Measurements from ENCODE around the gene EXOSC6. TPM values are rescaled to one million over a fixed set of nuclear protein-coding genes. Genes with fewer than 3 reads are reported as not detected.
"Not testable (repeated sequence)": the region's sequence is repeated elsewhere in the genome, so short reads cannot be mapped to it uniquely, and the experiment has no call there.

The EXOSC6 gene
- total RNA-seq, 2 experiments from 2014 or later: 18.7 to 23.5 TPM

DNA sequence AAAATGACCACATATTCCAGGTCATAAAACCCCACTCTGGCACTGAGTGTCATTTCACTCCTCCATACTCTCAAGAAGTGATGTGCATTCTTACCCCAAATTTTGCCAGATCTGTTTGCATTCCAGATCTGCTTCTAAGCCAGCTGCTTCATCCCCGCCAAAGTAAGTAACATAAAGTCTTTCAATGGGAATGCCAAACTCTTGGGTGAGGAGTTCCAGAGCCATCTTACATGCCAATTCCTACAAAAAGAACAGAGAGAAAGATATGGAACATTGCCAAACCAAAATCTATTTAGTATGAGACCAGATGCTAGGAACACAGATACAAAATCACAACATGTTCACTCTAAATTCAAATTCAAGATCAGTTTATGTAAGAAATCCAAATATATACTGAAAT lies 24.7 kb upstream of the EXOSC6 start:
- H3K27me3 Mint-ChIP-seq: no peaks in the 10 kb centered on the region
- DNase-seq: no peak
- H3K4me1 Mint-ChIP-seq: no peaks in the 10 kb centered on the region
- intact Hi-C loops (cut with DNase I, micrococcal nuclease): loop anchor here in 1 of 2 experiments (5.0 kb wide), 1 partner anchor 286 kb away; no protein-coding TSS in a partner anchor
- no peaks in the 10 kb centered on the region for H3K9me3 Mint-ChIP-seq (ENCODE audit: low read depth)
- CTCF ChIA-PET: interaction anchor here (1.3 kb wide), 1 partner anchor 9 kb away, joined by 4 read pairs; no protein-coding TSS in a partner anchor
- ATAC-seq: no peak
- POLR2A ChIA-PET: no interaction called here
- no peak overlapping the region for H3K27ac Mint-ChIP-seq
- no peak overlapping the region for H3K4me3 Mint-ChIP-seq
- peaks cover 61% of the 10 kb centered on the region for H3K36me3 Mint-ChIP-seq (ENCODE audit: low read depth)

DNA sequence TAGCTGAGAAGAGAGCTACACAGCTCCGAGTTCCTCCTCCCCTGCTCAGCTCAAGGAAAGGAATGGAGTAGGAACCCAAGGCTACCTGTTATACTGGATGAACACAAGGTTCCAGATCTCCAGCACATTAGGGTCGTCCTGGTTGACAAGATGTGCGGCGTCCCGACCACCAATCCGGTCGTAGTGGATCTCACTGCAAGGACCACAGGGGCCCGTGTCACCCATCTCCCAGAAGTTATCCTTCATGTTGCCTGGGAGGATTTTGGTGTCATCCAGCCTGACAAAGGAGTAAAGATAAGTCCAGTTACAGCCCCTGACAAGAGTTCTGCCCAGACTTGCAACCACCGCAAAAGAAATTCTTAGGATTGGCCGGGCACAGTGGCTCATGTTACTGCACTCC lies 20.0 kb upstream of the EXOSC6 start:
- intact Hi-C loops (cut with DNase I, micrococcal nuclease): no loop called here
- CTCF ChIA-PET: interaction anchor here (0.9 kb wide), 1 partner anchor 15 kb away, joined by 5 read pairs; no protein-coding TSS in a partner anchor
- no peaks in the 10 kb centered on the region for H3K27me3 Mint-ChIP-seq
- H3K4me1 Mint-ChIP-seq: no peaks in the 10 kb centered on the region
- DNase-seq (no peak), ATAC-seq (no peak)
- H3K36me3 Mint-ChIP-seq (ENCODE audit: low read depth): peaks cover 63% of the 10 kb centered on the region
- no peak overlapping the region for H3K4me3 Mint-ChIP-seq
- no peaks in the 10 kb centered on the region for H3K9me3 Mint-ChIP-seq (ENCODE audit: low read depth)
- H3K27ac Mint-ChIP-seq: no peak overlapping the region
- POLR2A ChIA-PET: no interaction called here

DNA sequence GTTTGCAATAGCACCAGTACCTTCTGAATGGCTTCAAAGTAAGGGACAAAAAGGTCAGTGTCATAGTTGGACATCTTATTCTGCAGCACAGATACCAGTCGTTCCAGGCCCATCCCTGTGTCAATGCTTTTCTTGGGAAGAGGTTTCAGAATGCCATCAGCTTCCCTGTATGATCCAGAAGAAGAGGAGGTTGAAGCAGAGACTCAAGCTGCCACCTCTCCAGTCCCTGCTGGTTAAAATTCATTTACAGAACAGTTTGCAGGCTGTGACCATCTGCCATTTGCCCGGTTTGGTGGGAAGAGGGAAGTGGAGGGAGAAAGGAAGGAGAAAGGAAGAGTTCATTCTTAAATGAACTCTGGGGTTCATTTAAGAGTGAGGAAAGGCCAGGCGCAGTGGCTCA lies 18.4 kb upstream of the EXOSC6 start:
- Mint-ChIP-seq H3K9me3 (ENCODE audit: low read depth) (no peaks in the 10 kb centered on the region), H3K36me3 (ENCODE audit: low read depth) (peaks cover 65% of the 10 kb centered on the region), H3K27me3 (no peaks in the 10 kb centered on the region), H3K27ac (no peak overlapping the region), H3K4me3 (no peak overlapping the region), H3K4me1 (no peaks in the 10 kb centered on the region)
- ATAC-seq: no peak
- ChIA-PET CTCF (interaction anchor here (0.6 kb wide), 1 partner anchor 18 kb away, joined by 3 read pairs; no protein-coding TSS in a partner anchor), POLR2A (no interaction called here)
- intact Hi-C loops (cut with DNase I, micrococcal nuclease): no loop called here
- no peak for DNase-seq

DNA sequence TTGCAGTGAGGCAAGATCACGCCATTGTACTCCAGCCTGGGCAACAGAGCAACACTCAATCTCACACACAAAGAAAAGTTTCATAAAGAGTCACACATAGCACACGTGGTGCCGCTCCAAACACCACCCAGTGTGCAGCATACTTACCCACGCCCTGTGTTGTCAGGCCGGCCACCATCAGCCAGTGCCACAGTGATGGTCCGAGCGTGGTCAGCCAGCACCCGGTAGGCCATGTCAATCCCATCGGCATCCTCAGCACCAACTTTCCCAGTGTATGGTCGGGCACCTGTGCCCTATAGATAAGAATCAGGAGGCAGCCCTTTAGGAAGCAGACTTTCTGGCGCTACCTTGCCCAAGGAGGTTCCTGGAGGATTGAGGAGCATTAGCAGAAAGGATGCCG lies 17.7 kb upstream of the EXOSC6 start:
- Mint-ChIP-seq H3K4me1 (no peaks in the 10 kb centered on the region), H3K36me3 (ENCODE audit: low read depth) (peaks cover 67% of the 10 kb centered on the region), H3K27me3 (no peaks in the 10 kb centered on the region), H3K27ac (no peak overlapping the region), H3K4me3 (no peak overlapping the region), H3K9me3 (ENCODE audit: low read depth) (no peaks in the 10 kb centered on the region)
- intact Hi-C loops (cut with DNase I, micrococcal nuclease): loop anchor here in 1 of 2 experiments (5.0 kb wide), 1 partner anchor 288 kb away; no protein-coding TSS in a partner anchor
- ATAC-seq (no peak), DNase-seq (no peak)
- POLR2A ChIA-PET: no interaction called here
- CTCF ChIA-PET: interaction anchor here (2.9 kb wide), 1 partner anchor 13 kb away, joined by 17 read pairs; no protein-coding TSS in a partner anchor

DNA sequence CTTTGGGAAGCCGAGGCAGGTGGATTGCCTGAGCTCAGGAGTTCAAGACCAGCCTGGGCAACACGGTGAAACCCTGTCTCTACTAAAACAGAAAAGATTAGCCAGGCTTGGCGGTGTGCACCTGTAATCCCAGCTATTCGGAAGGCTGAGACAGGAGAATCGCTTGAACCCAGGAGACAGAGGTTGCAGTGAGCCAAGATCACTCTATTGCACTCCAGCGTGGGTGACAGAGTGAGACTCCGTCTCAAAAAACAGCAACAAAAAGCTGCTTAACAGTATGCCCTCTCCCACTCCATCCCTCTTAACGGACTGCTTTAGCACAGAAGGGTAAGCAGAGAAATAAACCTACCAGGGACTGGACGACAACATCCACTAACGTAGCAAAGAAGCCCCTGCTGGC lies 16.2 kb upstream of the EXOSC6 start:
- ATAC-seq; H3K27ac Mint-ChIP-seq; DNase-seq; H3K4me3 Mint-ChIP-seq; H3K4me1 Mint-ChIP-seq; H3K9me3 Mint-ChIP-seq (ENCODE audit: low read depth); H3K27me3 Mint-ChIP-seq: not testable (repeated sequence)
- ChIA-PET CTCF (interaction anchor here (0.7 to 2.9 kb wide), 17 partner anchors 9 to 400 kb away, joined by 3 to 17 read pairs (median 3); partner anchors contain the start of genes AARS1, DDX19B and EXOSC6), POLR2A (interaction anchor here (0.8 kb wide), 1 partner anchor 16 kb away, joined by 3 read pairs; the partner anchor contains the start of gene EXOSC6)
- intact Hi-C loops (cut with DNase I, micrococcal nuclease): loop anchor here in 1 of 2 experiments (5.0 kb wide), 1 partner anchor 289 kb away; no protein-coding TSS in a partner anchor
- peaks cover 66% of the 10 kb centered on the region for H3K36me3 Mint-ChIP-seq (ENCODE audit: low read depth)

DNA sequence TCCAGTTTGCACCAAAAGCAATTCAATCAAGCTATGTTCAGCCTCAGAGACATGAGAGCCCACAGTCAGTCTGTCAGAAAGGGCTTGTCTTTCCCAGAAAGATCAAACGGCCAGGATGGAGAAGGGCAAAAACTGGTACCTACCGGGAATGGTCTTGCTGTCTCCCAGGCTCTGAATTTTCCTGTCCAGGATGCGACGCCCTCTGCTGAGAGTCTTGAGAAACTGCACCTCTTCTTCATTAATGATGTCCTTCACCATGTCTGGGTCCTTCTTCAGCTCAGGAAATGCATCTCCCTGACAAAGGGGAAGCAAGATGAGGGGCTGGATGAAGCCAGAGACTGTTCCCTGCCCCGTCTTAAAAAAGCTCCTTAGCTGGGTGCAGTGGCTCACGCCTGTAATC lies 15.8 kb upstream of the EXOSC6 start:
- intact Hi-C loops (cut with DNase I, micrococcal nuclease): loop anchor here in 1 of 2 experiments (5.0 kb wide), 1 partner anchor 290 kb away; no protein-coding TSS in a partner anchor
- ChIA-PET POLR2A (interaction anchor here (0.8 kb wide), 1 partner anchor 16 kb away, joined by 3 read pairs; the partner anchor contains the start of gene EXOSC6), CTCF (interaction anchor here (0.8 to 2.9 kb wide), 17 partner anchors 10 to 384 kb away, joined by 3 to 17 read pairs (median 3); partner anchors contain the start of genes AARS1, DDX19B and EXOSC6)
- peaks cover 65% of the 10 kb centered on the region for H3K36me3 Mint-ChIP-seq (ENCODE audit: low read depth)
- no peak for ATAC-seq
- DNase-seq: peak; percentile 51
- H3K4me1 Mint-ChIP-seq: no peaks in the 10 kb centered on the region
- no peak overlapping the region for H3K27ac Mint-ChIP-seq
- H3K27me3 Mint-ChIP-seq: no peaks in the 10 kb centered on the region
- H3K4me3 Mint-ChIP-seq: no peak overlapping the region
- H3K9me3 Mint-ChIP-seq (ENCODE audit: low read depth): no peaks in the 10 kb centered on the region

DNA sequence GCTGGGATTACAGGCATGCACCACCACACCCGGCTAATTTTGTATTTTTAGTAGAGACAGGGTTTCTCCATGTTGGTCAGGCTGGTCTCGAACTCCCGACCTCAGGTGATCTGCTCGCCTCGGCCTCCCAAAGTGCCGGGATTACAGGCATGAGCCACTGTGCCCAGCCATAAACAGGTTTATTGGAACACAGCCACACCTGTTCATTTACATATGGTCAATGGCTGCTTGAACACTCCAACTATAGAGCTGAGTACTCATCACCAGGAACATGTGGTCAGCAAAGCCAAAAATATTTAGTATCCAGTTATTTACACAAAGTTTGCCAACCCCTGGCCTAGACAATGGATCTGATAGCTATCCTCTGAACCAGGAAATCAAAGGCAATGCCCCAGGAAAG lies 8.2 kb upstream of the EXOSC6 start:
- H3K4me3 Mint-ChIP-seq; H3K4me1 Mint-ChIP-seq; H3K9me3 Mint-ChIP-seq (ENCODE audit: low read depth); DNase-seq; ATAC-seq; CTCF ChIA-PET; H3K27me3 Mint-ChIP-seq; H3K27ac Mint-ChIP-seq: not testable (repeated sequence)
- POLR2A ChIA-PET: interaction anchor here (0.7 kb wide), 1 partner anchor 10 kb away, joined by 3 read pairs; no protein-coding TSS in a partner anchor
- peaks cover 62% of the 10 kb centered on the region for H3K36me3 Mint-ChIP-seq (ENCODE audit: low read depth)
- intact Hi-C loops (cut with DNase I, micrococcal nuclease): loop anchor here (5.0 to 10.0 kb wide), 2 partner anchors 265 to 277 kb away; partner anchors contain the start of genes COG4 (in 1 of the 2) and SF3B3 (in 1 of the 2)

DNA sequence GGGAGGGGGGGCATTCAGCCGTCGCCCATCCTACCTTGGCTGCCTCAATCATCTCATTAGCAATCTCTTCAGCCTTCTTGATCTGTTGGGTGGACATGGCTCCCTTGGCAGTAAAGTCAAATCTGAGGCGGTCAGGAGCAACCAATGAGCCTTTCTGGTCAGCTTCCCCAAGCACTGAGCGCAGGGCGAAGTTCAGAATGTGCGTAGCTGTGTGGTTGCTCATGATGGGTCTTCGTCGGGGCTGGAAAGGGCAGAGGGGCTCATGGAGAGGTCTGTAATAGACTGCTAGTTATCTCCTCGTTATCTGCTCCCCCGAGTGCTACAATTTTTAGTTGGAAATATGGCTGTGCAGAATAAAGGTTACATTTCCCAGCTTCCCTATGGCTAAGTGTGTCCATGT lies 7.2 kb upstream of the EXOSC6 start:
- H3K4me1 Mint-ChIP-seq: no peaks in the 10 kb centered on the region
- POLR2A ChIA-PET: no interaction called here
- peaks cover 62% of the 10 kb centered on the region for H3K36me3 Mint-ChIP-seq (ENCODE audit: low read depth)
- H3K4me3 Mint-ChIP-seq: no peak overlapping the region
- no peaks in the 10 kb centered on the region for H3K27me3 Mint-ChIP-seq
- ATAC-seq (no peak), DNase-seq (no peak)
- intact Hi-C loops (cut with DNase I, micrococcal nuclease): loop anchor here (5.0 to 10.0 kb wide), 2 partner anchors 266 to 278 kb away; partner anchors contain the start of genes COG4 (in 1 of the 2) and SF3B3 (in 1 of the 2)
- H3K9me3 Mint-ChIP-seq (ENCODE audit: low read depth): no peaks in the 10 kb centered on the region
- CTCF ChIA-PET: no interaction called here
- H3K27ac Mint-ChIP-seq: no peak overlapping the region

DNA sequence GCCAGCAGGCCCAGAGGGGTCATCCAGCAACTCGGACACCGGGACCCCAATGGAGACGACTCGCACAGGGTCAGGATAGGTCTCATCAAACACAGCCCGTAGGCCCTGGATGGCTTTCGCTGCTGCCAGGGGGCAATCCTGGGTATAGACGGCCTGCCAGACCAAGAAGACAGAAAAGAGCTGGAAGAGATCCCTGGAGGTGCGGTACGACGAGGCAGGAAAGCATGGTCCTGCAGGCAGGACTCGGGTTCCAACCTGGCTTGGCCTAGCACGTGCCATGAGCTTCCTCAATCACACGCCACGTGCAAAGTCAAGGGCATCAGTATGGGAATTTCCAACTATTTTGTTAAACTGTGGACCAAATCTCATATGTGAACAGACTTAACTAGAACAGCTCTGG lies 6.3 kb upstream of the EXOSC6 start:
- no peak overlapping the region for H3K27ac Mint-ChIP-seq
- DNase-seq (no peak), ATAC-seq (no peak)
- no peaks in the 10 kb centered on the region for H3K27me3 Mint-ChIP-seq
- no peak overlapping the region for H3K4me3 Mint-ChIP-seq
- H3K4me1 Mint-ChIP-seq: no peaks in the 10 kb centered on the region
- intact Hi-C loops (cut with DNase I, micrococcal nuclease): loop anchor here (5.0 to 10.0 kb wide), 2 partner anchors 267 to 279 kb away; partner anchors contain the start of genes COG4 (in 1 of the 2) and SF3B3 (in 1 of the 2)
- POLR2A ChIA-PET: no interaction called here
- no peaks in the 10 kb centered on the region for H3K9me3 Mint-ChIP-seq (ENCODE audit: low read depth)
- H3K36me3 Mint-ChIP-seq (ENCODE audit: low read depth): peaks cover 66% of the 10 kb centered on the region
- CTCF ChIA-PET: interaction anchor here (1.3 to 3.9 kb wide), 2 partner anchors 10 to 23 kb away, joined by 4 to 17 read pairs; no protein-coding TSS in a partner anchor

DNA sequence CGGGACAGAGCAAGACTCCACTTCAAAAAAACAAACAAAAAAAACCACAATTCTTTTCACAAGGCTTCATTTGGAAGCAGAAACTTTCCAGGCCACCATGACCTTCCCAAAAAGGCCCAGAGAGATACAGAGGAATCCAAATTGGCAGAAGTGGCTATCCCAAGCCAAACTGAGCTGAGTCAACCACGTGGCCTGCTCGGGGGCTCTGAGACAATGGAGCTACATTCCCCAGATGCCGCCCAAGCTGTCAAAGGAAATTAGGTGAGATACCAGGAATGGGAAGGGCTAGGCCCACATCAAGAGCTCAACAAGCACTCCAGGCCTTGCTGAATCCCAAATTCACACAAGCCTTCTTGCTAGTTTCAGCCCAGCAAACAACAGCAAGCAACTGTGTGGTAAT lies 5.7 kb upstream of the EXOSC6 start:
- peaks cover 67% of the 10 kb centered on the region for H3K36me3 Mint-ChIP-seq (ENCODE audit: low read depth)

DNA sequence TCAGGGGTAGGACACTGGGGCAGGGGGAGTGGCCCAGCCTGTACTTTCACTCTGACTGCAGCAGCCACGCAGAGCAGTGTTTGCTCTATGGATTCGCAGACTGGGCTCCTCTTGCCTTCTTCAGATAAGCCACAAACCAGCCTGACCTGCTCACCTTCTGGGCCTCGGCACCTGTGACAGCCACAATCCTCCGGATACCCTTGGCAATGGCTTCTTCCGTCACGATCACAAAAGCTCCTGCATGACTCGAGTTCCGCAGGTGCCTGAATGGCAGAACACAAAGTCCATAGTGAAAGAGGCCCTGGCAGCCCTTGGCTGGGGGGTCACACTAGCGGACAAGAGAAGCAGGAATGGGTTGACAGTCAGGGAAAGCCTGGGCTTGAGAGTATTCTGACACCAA lies 3.8 kb upstream of the EXOSC6 start:
- no peak overlapping the region for H3K27ac Mint-ChIP-seq
- no peak for DNase-seq
- H3K9me3 Mint-ChIP-seq (ENCODE audit: low read depth): no peaks in the 10 kb centered on the region
- H3K4me3 Mint-ChIP-seq: no peak overlapping the region
- H3K27me3 Mint-ChIP-seq: no peaks in the 10 kb centered on the region
- peaks cover 62% of the 10 kb centered on the region for H3K36me3 Mint-ChIP-seq (ENCODE audit: low read depth)
- intact Hi-C loops (cut with DNase I, micrococcal nuclease): loop anchor here (5.0 to 10.0 kb wide), 2 partner anchors 269 to 282 kb away; partner anchors contain the start of genes COG4 (in 1 of the 2) and SF3B3 (in 1 of the 2)
- ChIA-PET CTCF (interaction anchor here (3.9 kb wide), 1 partner anchor 12 kb away, joined by 17 read pairs; no protein-coding TSS in a partner anchor), POLR2A (interaction anchor here (0.6 kb wide), 1 partner anchor 49 kb away, joined by 3 read pairs; no protein-coding TSS in a partner anchor)
- ATAC-seq: no peak
- no peaks in the 10 kb centered on the region for H3K4me1 Mint-ChIP-seq

More for the DNA sequence above, 5.7 kb upstream of the EXOSC6 start:
- H3K9me3 Mint-ChIP-seq (ENCODE audit: low read depth): no peaks in the 10 kb centered on the region
- intact Hi-C loops (cut with DNase I, micrococcal nuclease): loop anchor here (5.0 to 10.0 kb wide), 2 partner anchors 267 to 280 kb away; partner anchors contain the start of genes COG4 (in 1 of the 2) and SF3B3 (in 1 of the 2)
- H3K4me1 Mint-ChIP-seq: no peaks in the 10 kb centered on the region
- no peak overlapping the region for H3K27ac Mint-ChIP-seq
- no peaks in the 10 kb centered on the region for H3K27me3 Mint-ChIP-seq
- POLR2A ChIA-PET: interaction anchor here (0.6 kb wide), 1 partner anchor 262 kb away, joined by 8 read pairs; no protein-coding TSS in a partner anchor
- CTCF ChIA-PET: interaction anchor here (0.7 to 3.9 kb wide), 4 partner anchors 10 to 305 kb away, joined by 3 to 17 read pairs (median 4); no protein-coding TSS in a partner anchor
- no peak for DNase-seq
- ATAC-seq: no peak
- H3K4me3 Mint-ChIP-seq: no peak overlapping the region

Measured in activated CD4-positive, alpha-beta T cell treated with anti-CD3 and anti-CD28 coated beads for 36 hours (primary cell).